CD14-positive monocyte (primary cell): ENCODE results near the gene SEC24D. TPM values are rescaled to one million over a fixed set of nuclear protein-coding genes. Genes with fewer than 3 reads are reported as not detected.

Source experiments
- DNase-seq, 3 donors: peaks; one replicate each; pipeline ENCODE4 v3.0.0-alpha.2; 2011 to 2022
- H2AFZ ChIP-seq: 2 replicates; pipeline ENCODE4 v1.6.0; 2012; ENCODE audit warnings: mild to moderate bottlenecking, low read depth, low read length, inconsistent platforms; ENCODE audit not compliant: insufficient read depth, poor library complexity, severe bottlenecking
- H3K27ac ChIP-seq, 2 donors: 1 replicate in 1 of 2; 2 replicates in 1 of 2; pipeline ENCODE4 v1.5.1; 2012 to 2013; ENCODE audit warnings: low read length in 2 of 2, control low read depth in 1 of 2, inconsistent platforms in 1 of 2, low read depth in 1 of 2, mild to moderate bottlenecking in 1 of 2
- H3K27me3 ChIP-seq, 2 donors: one replicate each; pipeline versions ENCODE4 v1.6.0 to v1.6.1; 2011 to 2013; ENCODE audit warnings: low read length in 2 of 2; ENCODE audit not compliant: control insufficient read depth in 2 of 2, insufficient read depth in 2 of 2
- H3K36me3 ChIP-seq, 2 donors: replicated peaks in 1 of 2; 1 replicate in 1 of 2; 2 replicates in 1 of 2; pipeline versions ENCODE4 v1.5.1 to v1.6.1; 2012 to 2013; ENCODE audit warnings: low read length in 2 of 2, control low read depth in 1 of 2, inconsistent platforms in 1 of 2, mild to moderate bottlenecking in 1 of 2; ENCODE audit not compliant: insufficient read depth in 2 of 2, control insufficient read depth in 1 of 2
- H3K4me1 ChIP-seq, 2 donors: 1 replicate in 1 of 2; 2 replicates in 1 of 2; pipeline versions ENCODE4 v1.5.1 to v1.6.1; 2012 to 2013; ENCODE audit warnings: low read length in 2 of 2, control low read depth in 1 of 2, inconsistent platforms in 1 of 2, mild to moderate bottlenecking in 1 of 2, moderate library complexity in 1 of 2; ENCODE audit not compliant: insufficient read depth in 2 of 2, control insufficient read depth in 1 of 2
- H3K4me2 ChIP-seq: replicated peaks from 2 replicates; pipeline ENCODE3; 2012; ENCODE audit warnings: low read length, moderate library complexity, mild to moderate bottlenecking; ENCODE audit not compliant: poor library complexity, severe bottlenecking; ENCODE audit errors: extremely low read depth
- H3K4me3 ChIP-seq, 3 experiments: fragments of 200-600 bp in 1 of 3; sonication (generic) in 1 of 3; replicated peaks in 1 of 3; 1 replicate in 2 of 3; 2 replicates in 1 of 3; pipeline ENCODE4 v1.5.1; 2011 to 2013; ENCODE audit warnings: low read length in 3 of 3, mild to moderate bottlenecking in 3 of 3, control low read depth in 2 of 3, low read depth in 2 of 3, inconsistent platforms in 1 of 3, moderate library complexity in 1 of 3
- H3K79me2 ChIP-seq: 2 replicates; pipeline ENCODE4 v1.6.0; 2012; ENCODE audit warnings: mild to moderate bottlenecking, control low read depth, inconsistent platforms, low read length, moderate library complexity; ENCODE audit not compliant: insufficient read depth
- H3K9ac ChIP-seq: 2 replicates; pipeline ENCODE4 v1.6.0; 2017; ENCODE audit warnings: low read length, mild to moderate bottlenecking; ENCODE audit not compliant: insufficient read depth, poor library complexity, severe bottlenecking
- H3K9me3 ChIP-seq, 2 donors: replicated peaks in 1 of 2; 1 replicate in 1 of 2; 2 replicates in 1 of 2; pipeline versions ENCODE4 v1.5.1 to v1.6.1; 2012 to 2013; ENCODE audit warnings: low read length in 2 of 2, control low read depth in 1 of 2; ENCODE audit not compliant: control insufficient read depth in 1 of 2, insufficient read depth in 1 of 2
- H4K20me1 ChIP-seq: 2 replicates; pipeline ENCODE4 v1.6.0; 2012; ENCODE audit warnings: mild to moderate bottlenecking, low read length, control low read depth, moderate library complexity; ENCODE audit not compliant: insufficient read depth
- H3K27ac Mint-ChIP-seq, 7 donors: one replicate each; pipeline ENCODE4 v1.8.0; 2020; ENCODE audit warnings: mild to moderate bottlenecking in 7 of 7, mixed read lengths in 7 of 7, moderate library complexity in 6 of 7, inconsistent platforms in 2 of 7
- H3K27me3 Mint-ChIP-seq, 3 donors: one replicate each; pipeline ENCODE4 v1.8.0; 2021 to 2022; ENCODE audit warnings: low read depth in 3 of 3, mild to moderate bottlenecking in 3 of 3, mixed read lengths in 3 of 3, moderate library complexity in 3 of 3, inconsistent platforms in 1 of 3
- H3K36me3 Mint-ChIP-seq, 2 donors: one replicate each; pipeline ENCODE4 v1.8.0; 2020; ENCODE audit warnings: mixed read lengths in 2 of 2, inconsistent platforms in 1 of 2, mild to moderate bottlenecking in 1 of 2
- H3K4me1 Mint-ChIP-seq: one replicate; pipeline ENCODE4 v1.8.0; 2020; ENCODE audit warnings: mild to moderate bottlenecking, mixed read lengths
- H3K4me3 Mint-ChIP-seq, 2 donors: one replicate each; pipeline ENCODE4 v1.8.0; 2020; ENCODE audit warnings: mild to moderate bottlenecking in 2 of 2, mixed read lengths in 2 of 2, moderate library complexity in 1 of 2
- H3K9me3 Mint-ChIP-seq, 7 donors: one replicate each; pipeline ENCODE4 v1.8.0; 2020 to 2022; ENCODE audit warnings: mixed read lengths in 7 of 7, mild to moderate bottlenecking in 6 of 7, moderate library complexity in 6 of 7, inconsistent platforms in 2 of 7
- WGBS: methylation state at CpG from one replicate; pipeline ENCODE4 v1.1.5; 2013; ENCODE audit warnings: missing lambda C conversion rate; ENCODE audit not compliant: insufficient coverage; 5-methylcytosine and 5-hydroxymethylcytosine counted together
- intact Hi-C, 2 donors: fragments of 100-400 bp; cut with micrococcal nuclease; formaldehyde crosslinking; loops; one replicate each; pipeline versions ENCODE4 v1.15.0 to v1.15.1; 2023
- polyA plus RNA-seq, 3 donors: library from polyadenylated mRNA; depleted of rRNA in 1 of 3; unstranded in 2 of 3; stranded (reverse) in 1 of 3; fragments of 300-500 nt in 2 of 3; fragments of >200 nt in 1 of 3; fragmentation: Illumina TruSeq in 2 of 3; gene quantifications; 1 replicate in 2 of 3; 2 replicates in 1 of 3; pipeline ENCODE4 v1.2.3, GENCODE V29; 2012 to 2021
- TF ChIP-seq, protein P1 (sequence below): fragments of 200-600 bp; IDR thresholded peaks from one replicate; pipeline ENCODE4 v1.8.0; 2022; ENCODE audit warnings: antibody characterized with exemption, mild to moderate bottlenecking

The SEC24D gene
- polyA plus RNA-seq, 3 donors = 16.8 to 31.3 (median 22.6) TPM

- Mint-ChIP-seq H3K27me3 (peaks cover 4 to 8% (median 6%) of the 10 kb centered on the region in 3 donors), H3K9me3 (peaks cover 0 to 2% (median 0%) of the 10 kb centered on the region in 7 donors), H3K4me3 (no peak overlapping the region), H3K4me1 (peaks cover 13% of the 10 kb centered on the region), H3K36me3 (peaks cover 5% of the 10 kb centered on the region in 2 donors), H3K27ac (no peak overlapping the region)
- Histone ChIP-seq H3K27me3 (no peaks in the 10 kb centered on the region), H3K4me3 (no peak overlapping the region), H3K9me3 (no peaks in the 10 kb centered on the region), H3K27ac (no peak overlapping the region), H3K79me2 (peaks cover 27% of the 10 kb centered on the region), H4K20me1 (peaks cover 5% of the 10 kb centered on the region), H3K4me1 (peaks cover 10 to 11% of the 10 kb centered on the region in 2 donors), H3K36me3 (peaks cover 1 to 6% of the 10 kb centered on the region in 2 donors), H3K4me2 (no peak overlapping the region), H2AFZ (peak overlapping the region; percentile 54), H3K9ac (no peak overlapping the region)
- DNase-seq = peak in 2 of 3 donors; percentile 14 to 30
- TF ChIP-seq, protein P1, sequence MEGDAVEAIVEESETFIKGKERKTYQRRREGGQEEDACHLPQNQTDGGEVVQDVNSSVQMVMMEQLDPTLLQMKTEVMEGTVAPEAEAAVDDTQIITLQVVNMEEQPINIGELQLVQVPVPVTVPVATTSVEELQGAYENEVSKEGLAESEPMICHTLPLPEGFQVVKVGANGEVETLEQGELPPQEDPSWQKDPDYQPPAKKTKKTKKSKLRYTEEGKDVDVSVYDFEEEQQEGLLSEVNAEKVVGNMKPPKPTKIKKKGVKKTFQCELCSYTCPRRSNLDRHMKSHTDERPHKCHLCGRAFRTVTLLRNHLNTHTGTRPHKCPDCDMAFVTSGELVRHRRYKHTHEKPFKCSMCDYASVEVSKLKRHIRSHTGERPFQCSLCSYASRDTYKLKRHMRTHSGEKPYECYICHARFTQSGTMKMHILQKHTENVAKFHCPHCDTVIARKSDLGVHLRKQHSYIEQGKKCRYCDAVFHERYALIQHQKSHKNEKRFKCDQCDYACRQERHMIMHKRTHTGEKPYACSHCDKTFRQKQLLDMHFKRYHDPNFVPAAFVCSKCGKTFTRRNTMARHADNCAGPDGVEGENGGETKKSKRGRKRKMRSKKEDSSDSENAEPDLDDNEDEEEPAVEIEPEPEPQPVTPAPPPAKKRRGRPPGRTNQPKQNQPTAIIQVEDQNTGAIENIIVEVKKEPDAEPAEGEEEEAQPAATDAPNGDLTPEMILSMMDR = peak; percentile 63
- intact Hi-C loops = no loop called here
- no CpG with 5 or more reads among the region's 1 CpG for WGBS
Measured at GRCh38 chr4:118682928-118683327, 153.0 kb downstream of the SEC24D start.

DNA sequence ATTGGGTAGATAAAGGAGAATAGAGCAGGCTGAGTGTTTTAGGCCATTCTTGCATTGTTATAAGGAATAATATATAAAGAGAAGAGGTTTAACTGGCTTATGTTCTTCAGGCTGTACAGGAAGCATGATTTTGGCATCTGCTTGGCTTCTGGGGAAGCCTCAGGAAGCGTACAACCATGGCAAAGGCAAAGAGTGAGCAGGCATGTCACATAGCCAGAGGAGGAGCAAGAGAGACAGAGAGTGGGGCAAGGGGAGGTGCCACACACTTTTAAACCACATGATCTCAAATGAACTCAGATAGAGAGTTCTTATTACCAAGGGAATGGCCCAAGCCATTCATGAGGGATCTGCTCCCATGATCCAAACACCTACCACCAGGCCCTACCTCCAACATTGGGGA lies 155.1 kb downstream of the SEC24D start:
- Histone ChIP-seq H2AFZ (no peak overlapping the region), H3K9ac (no peak overlapping the region), H3K79me2 (peaks cover 6% of the 10 kb centered on the region), H3K9me3 (no peaks in the 10 kb centered on the region), H3K36me3 (no peaks in the 10 kb centered on the region), H3K4me3 (no peak overlapping the region), H3K27me3 (no peaks in the 10 kb centered on the region), H3K4me2 (no peak overlapping the region), H3K27ac (no peak overlapping the region), H4K20me1 (no peaks in the 10 kb centered on the region), H3K4me1 (peaks cover 3% of the 10 kb centered on the region in 2 donors)
- Mint-ChIP-seq H3K27me3 (peaks cover 4 to 10% (median 7%) of the 10 kb centered on the region in 3 donors), H3K4me1 (peaks cover 3% of the 10 kb centered on the region), H3K36me3 (no peaks in the 10 kb centered on the region), H3K9me3 (peaks cover 0 to 2% (median 0%) of the 10 kb centered on the region in 7 donors), H3K27ac (no peak overlapping the region), H3K4me3 (no peak overlapping the region)
- TF ChIP-seq, protein P1 = peak; percentile 6
- WGBS = no CpG with 5 or more reads among the region's 1 CpG
- no peak for DNase-seq
- intact Hi-C loops = no loop called here
